K562 (cell line): ENCODE results near the gene PCNX2. TPM values are rescaled to one million over a fixed set of nuclear protein-coding genes. Genes with fewer than 3 reads are reported as not detected.

Source experiments
- ATAC-seq: fragments of 200-7000 bp; cut with Tn5 transposase; 3 replicates; pipeline ENCODE4 v1.9.1; 2020; ENCODE audit warnings: moderate library complexity
- BruUV-seq: library from RNA; stranded (reverse); fragments of 400-500 nt; replicated peaks from 2 replicates; lab custom pipeline; 2021; lab: Mats Ljungman, UMichigan
- CTCF ChIA-PET: fragments of 300-600 bp; formaldehyde crosslinking; extraction: SDS; loops from one replicate; lab custom pipeline; 2021; ENCODE audit warnings: low intra/inter-chr PET ratio; lab: Yijun Ruan, JAX
- POLR2A ChIA-PET: fragments of 300-600, 350-650 bp; sonication (Branson Sonifier 250); formaldehyde crosslinking; extraction: SDS; loops from one replicate; lab custom pipeline; 2021; ENCODE audit warnings: antibody characterized with exemption, inconsistent platforms; lab: Yijun Ruan, JAX
- DNase-seq, 4 experiments: peaks; one replicate each; pipeline versions ENCODE4 v3.0.0 to v3.0.0-alpha.2; 2011 to 2018; ENCODE audit warnings: low spot score in 3 of 4, mixed read lengths in 3 of 4; ENCODE audit errors: extremely low read depth in 1 of 4
- FAIRE-seq: peaks from 2 replicates; lab custom pipeline; 2011; peaks lifted over from hg19 to GRCh38; lab: Jason Lieb, UNC
- H2AFZ ChIP-seq: 2 replicates; pipeline ENCODE4 v1.6.0; 2011; ENCODE audit warnings: low read depth, low read length, control low read depth, inconsistent platforms
- H3K27ac ChIP-seq: fragments of 200-600 bp; 3 replicates; pipeline ENCODE4 v1.8.0; 2011; ENCODE audit warnings: low read depth, mild to moderate bottlenecking, control low read depth, inconsistent platforms, low read length, moderate library complexity, mixed read lengths; ENCODE audit errors: extremely low read depth
- H3K27me3 ChIP-seq, 2 experiments: fragments of 300-600 bp in 1 of 2; 2 replicates in 1 of 2; 3 replicates in 1 of 2; pipeline versions ENCODE4 v1.6.0 to v1.8.0; 2011; ENCODE audit warnings: inconsistent platforms in 2 of 2, low read length in 2 of 2, mild to moderate bottlenecking in 1 of 2, mixed read lengths in 1 of 2, moderate library complexity in 1 of 2; ENCODE audit not compliant: control insufficient read depth in 2 of 2, insufficient read depth in 2 of 2
- H3K36me3 ChIP-seq: fragments of 300-600 bp; 3 replicates; pipeline ENCODE4 v1.8.0; 2011; ENCODE audit warnings: mild to moderate bottlenecking, low read length, inconsistent platforms; ENCODE audit not compliant: control insufficient read depth, insufficient read depth
- H3K4me1 ChIP-seq, 2 experiments: fragments of 200-600 bp in 1 of 2; replicated peaks in 1 of 2; 2 replicates in 1 of 2; 3 replicates in 1 of 2; pipeline versions ENCODE4 v1.5.1 to v1.8.0; 2011; ENCODE audit warnings: inconsistent platforms in 2 of 2, low read length in 2 of 2, mild to moderate bottlenecking in 1 of 2, mixed read lengths in 1 of 2, moderate library complexity in 1 of 2; ENCODE audit not compliant: control insufficient read depth in 2 of 2, insufficient read depth in 2 of 2
- H3K4me2 ChIP-seq: 2 replicates; pipeline ENCODE4 v1.6.1; 2011; ENCODE audit warnings: low read length, control low read depth, inconsistent platforms, mixed read lengths; ENCODE audit not compliant: insufficient read depth
- H3K4me3 ChIP-seq: fragments of 200-600 bp; sonication (generic), shearing (Covaris generic); 2 replicates; pipeline ENCODE4 v1.5.1; 2016; ENCODE audit warnings: control low read depth, inconsistent platforms
- H3K79me2 ChIP-seq: fragments of 200-600 bp; 3 replicates; pipeline ENCODE4 v1.8.0; 2011; ENCODE audit warnings: low read length, inconsistent platforms; ENCODE audit not compliant: control insufficient read depth, insufficient read depth
- H3K9ac ChIP-seq, 2 experiments: 2 replicates each; pipeline versions ENCODE4 v1.6.0 to v1.6.1; 2011; ENCODE audit warnings: low read depth in 2 of 2, low read length in 2 of 2, control low read depth in 1 of 2, inconsistent platforms in 1 of 2, mild to moderate bottlenecking in 1 of 2, mixed read lengths in 1 of 2; ENCODE audit not compliant: insufficient read depth in 1 of 2
- H3K9me1 ChIP-seq: one replicate; pipeline ENCODE4 v1.6.0; 2011; ENCODE audit warnings: inconsistent platforms, mild to moderate bottlenecking, low read length, moderate library complexity; ENCODE audit not compliant: control insufficient read depth, insufficient read depth
- H3K9me3 ChIP-seq: replicated peaks from 2 replicates; pipeline ENCODE4 v1.5.1; 2011; ENCODE audit warnings: low read depth, low read length, inconsistent platforms; ENCODE audit not compliant: control insufficient read depth, insufficient read depth
- H4K20me1 ChIP-seq: replicated peaks from 2 replicates; pipeline ENCODE4 v1.6.1; 2011; ENCODE audit warnings: low read length, inconsistent platforms, mixed read lengths; ENCODE audit not compliant: control insufficient read depth, insufficient read depth
- MTA3 ChIP-seq: fragments of 450-650 bp; formaldehyde crosslinking; IDR thresholded peaks from 2 replicates; pipeline ENCODE4 v1.6.1; 2017; ENCODE audit warnings: mild to moderate bottlenecking, borderline replicate concordance
- SREBF2 ChIP-seq: sonication (generic); formaldehyde crosslinking; IDR thresholded peaks from 2 replicates; pipeline ENCODE4 v1.4.0; 2020; ENCODE audit warnings: mild to moderate bottlenecking, missing genetic modification reagents
- TCF15 ChIP-seq: fragments of 250-450 bp; sonication (Bioruptor Pico); IDR thresholded peaks from 2 replicates; pipeline ENCODE4 v1.8.0; 2022; ENCODE audit warnings: moderate library complexity, mild to moderate bottlenecking, inconsistent platforms
- U2AF2 ChIP-seq: fragments of 200-400 bp; formaldehyde crosslinking; optimal IDR thresholded peaks from 2 replicates; pipeline ENCODE3; 2017; ENCODE audit warnings: low read depth, mild to moderate bottlenecking, low read length
- WGBS: fragments of 100-300 bp; shearing (Covaris generic); methylation state at CpG from one replicate; pipeline ENCODE4 v1.1.6; 2016; ENCODE audit warnings: low coverage, mixed read lengths; ENCODE audit not compliant: insufficient coverage; ENCODE audit errors: missing lambda C conversion rate; 5-methylcytosine and 5-hydroxymethylcytosine counted together
- in situ Hi-C: fragments of 300-500 bp; cut with MboI; formaldehyde crosslinking; loops from 4 replicates; pipeline ENCODE4 v1.15.0; 2018; ENCODE audit warnings: inconsistent platforms, mixed read lengths
- intact Hi-C: fragments of 100-400 bp; cut with micrococcal nuclease; formaldehyde crosslinking; loops from 2 replicates; pipeline ENCODE4 v1.14.2; 2022
- polyA plus RNA-seq, 8 experiments: library from polyadenylated mRNA; depleted of rRNA in 4 of 8; stranded (reverse) in 5 of 8; unstranded in 3 of 8; fragments of >200 nt; fragmentation: Nextera tagmentation in 2 of 8; fragmentation: Illumina TruSeq in 1 of 8; extraction: Ambion mirVana in 2 of 8; extraction: Trizol in 1 of 8; gene quantifications; 2 replicates each; pipeline versions ENCODE4 v1.2.1 to v1.2.3, GENCODE V29; 2011 to 2014; ENCODE audit warnings: inconsistent platforms in 1 of 8, missing spikeins in 1 of 8
- total RNA-seq, 7 experiments: library from RNA; depleted of rRNA in 6 of 7; stranded (reverse); fragments of >200 nt in 6 of 7; fragmentation: Illumina TruSeq in 2 of 7; extraction: Trizol in 2 of 7; gene quantifications; 2 replicates each; pipeline versions ENCODE4 v1.2.1 to v1.2.3, GENCODE V29; 2011 to 2021; ENCODE audit warnings: low replicate concordance in 1 of 7

The PCNX2 gene
- total and polyA plus RNA-seq, 9 of the 15 experiments (the other 6 are each of a cell fraction or from before 2014, with no cell fraction given): 0.07 to 0.33 TPM; not detected in 7

DNA sequence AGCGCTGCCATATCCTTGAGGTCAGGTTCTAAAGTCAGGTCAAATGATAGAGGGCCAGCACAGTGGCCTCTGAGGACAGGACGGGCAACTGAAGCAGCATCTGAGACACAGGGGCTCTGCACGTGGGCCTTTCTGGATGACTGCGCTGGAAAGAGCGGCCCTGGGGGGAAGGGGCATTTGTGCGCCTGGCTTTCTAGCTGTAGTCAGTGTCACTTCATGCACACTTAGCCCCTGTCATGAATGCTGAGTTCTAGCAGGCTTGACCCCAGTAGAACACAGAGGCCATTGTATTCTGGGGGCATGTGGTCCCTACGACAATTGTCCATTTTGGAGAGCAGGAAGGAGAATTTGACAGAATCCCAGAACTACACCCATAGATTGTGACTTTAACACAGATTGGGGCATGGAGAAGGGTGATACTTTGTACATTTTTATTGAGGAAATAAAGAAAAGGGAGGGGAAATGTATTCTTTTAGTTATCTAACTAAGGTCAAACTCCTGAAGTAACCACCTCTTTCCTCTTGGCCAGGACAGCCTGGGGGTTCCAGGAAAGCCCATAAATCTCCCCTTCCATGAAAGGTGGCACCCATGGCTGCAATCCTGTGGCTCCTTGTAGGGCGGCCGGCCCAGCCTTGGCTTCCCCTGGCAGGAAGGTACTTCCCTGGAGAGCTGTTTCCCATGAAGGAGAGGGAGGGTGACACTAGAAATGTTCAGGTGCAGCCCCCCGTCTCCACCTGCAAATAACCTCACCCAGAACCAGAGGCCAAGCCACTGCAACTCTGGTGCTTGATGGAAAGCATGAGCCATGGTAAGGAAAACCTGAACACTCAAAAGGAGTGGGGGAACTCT lies 310.7 kb downstream of the PCNX2 start:
- no peak for DNase-seq
- POLR2A ChIA-PET: no interaction called here
- WGBS: 5% methylated on average over 10 of the region's 10 CpGs

More for the DNA sequence above, 310.7 kb downstream of the PCNX2 start:
- Histone ChIP-seq H3K9me3 (no peaks in the 10 kb centered on the region), H3K4me2 (no peak overlapping the region), H3K4me3 (no peak overlapping the region), H2AFZ (no peak overlapping the region), H3K9me1 (no peaks in the 10 kb centered on the region), H3K27me3 (peaks cover 31 to 64% of the 10 kb centered on the region in 2 experiments; a peak in 4 of 5 replicates), H3K79me2 (no peaks in the 10 kb centered on the region), H3K36me3 (no peaks in the 10 kb centered on the region)
- CTCF ChIA-PET: no interaction called here
- no peak for FAIRE-seq
- BruUV-seq: no TSS peak
- in situ Hi-C loops: no loop called here
- TF ChIP-seq MTA3: no peak
- no peak for TF ChIP-seq SREBF2 (CRISPR knock-in tag)
- TF ChIP-seq TCF15 (CRISPR knock-in tag): no peak
- TF ChIP-seq U2AF2: no peak
- TF ChIP-seq, all 486 proteins: peak for 0
- intact Hi-C loops: no loop called here
- H3K27ac ChIP-seq: no peak overlapping the region
- no peak overlapping the region; a peak in 1 of 4 replicates for H3K9ac ChIP-seq
- H3K4me1 ChIP-seq: peaks cover 0 to 13% of the 10 kb centered on the region in 2 experiments; a peak in 2 of 5 replicates
- no peaks in the 10 kb centered on the region for H4K20me1 ChIP-seq
- no peak for ATAC-seq
